Measurements from ENCODE around the gene ANXA9.

ANXA9 gene

DNA sequence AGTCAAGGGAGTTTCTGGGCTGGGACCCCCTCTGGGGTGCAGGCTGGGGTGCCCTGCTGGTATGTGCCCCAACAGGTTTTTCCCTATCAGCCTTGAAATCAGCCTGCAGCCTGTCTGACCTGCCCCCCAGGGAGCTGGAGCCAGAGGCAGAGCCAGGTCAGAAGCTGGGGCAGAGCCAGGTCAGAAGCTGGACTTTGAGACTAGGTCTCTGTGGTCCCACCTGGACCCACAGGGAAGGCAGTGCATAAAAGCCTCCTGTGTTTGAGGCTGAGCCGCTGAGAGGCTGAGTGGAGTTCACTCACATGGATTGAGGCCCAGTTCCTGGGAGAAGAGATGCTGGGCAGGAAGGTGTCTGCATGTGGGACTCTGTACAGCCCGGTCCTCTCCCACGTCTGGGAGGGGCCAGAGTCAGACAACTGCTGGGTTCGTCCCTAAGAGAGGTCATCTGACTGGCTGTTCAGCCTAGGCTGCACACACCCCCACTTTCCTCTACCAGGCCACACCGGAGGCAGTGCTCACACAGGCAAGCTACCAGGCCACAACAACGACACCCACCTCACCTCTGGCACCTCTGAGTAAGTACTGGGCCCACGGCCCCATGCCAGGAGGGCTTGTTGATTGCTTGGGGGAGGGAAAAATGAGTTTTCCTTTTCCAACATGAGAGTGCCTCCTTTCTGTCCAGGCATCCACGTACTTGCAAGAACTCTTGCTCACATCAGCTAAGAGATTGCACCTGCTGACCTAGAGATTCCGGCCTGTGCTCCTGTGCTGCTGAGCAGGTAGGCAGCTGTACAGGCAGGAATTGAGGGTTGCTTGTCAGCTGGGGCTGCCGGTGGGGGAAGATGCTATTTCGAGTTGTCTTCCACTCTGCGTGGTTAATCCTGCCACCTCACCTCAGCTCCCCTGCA lies at the start of gene ANXA9:
ANXA9 (plus strand) TSS at position 488 of the 908 bp plus-strand sequence. CDS start 814 bp downstream, outside the sequence.
- peak; percentile 67 for DNase-seq

GRCh38 chr1:150944856-150945255 lies 37.2 kb upstream of the ANXA9 start:
- DNase-seq: no peak

DNA sequence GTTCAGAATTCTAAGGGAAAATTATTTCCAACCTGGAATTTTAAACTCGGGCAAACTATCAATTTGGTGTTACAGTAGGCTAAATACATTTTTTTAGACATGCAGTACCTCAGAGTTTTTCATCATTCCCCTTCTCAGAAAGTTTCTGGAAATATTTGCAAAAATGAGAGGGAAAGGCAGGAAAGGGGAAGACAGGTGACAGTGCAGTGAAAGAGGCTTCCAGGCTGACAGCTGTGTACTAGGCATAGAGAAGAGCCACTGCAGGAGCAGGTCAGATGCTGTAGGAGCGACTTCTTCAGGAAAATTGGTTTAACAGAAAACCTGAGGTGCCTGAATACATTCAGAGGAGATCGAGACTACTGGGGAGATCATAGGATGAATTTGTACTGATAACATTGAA lies 27.4 kb upstream of the ANXA9 start:
- DNase-seq: no peak

DNA sequence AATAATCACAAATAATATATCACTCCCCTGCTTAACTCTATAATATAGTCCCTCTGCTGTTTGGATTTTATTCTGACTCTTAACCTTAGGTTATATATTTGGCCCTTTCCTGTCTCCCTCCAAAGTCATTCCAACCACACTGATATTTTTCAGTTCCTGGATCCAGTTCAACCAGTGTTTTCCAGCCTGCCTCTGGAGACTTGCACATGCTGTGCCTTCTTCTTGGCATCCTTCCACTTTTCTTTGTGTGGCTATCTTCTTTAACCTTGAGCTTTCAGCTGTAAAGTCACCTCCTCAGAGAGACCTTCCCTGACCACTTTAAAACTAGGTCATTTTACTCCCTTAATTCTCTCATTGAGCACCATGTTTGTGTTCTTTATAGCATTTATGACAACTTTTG lies 26.8 kb upstream of the ANXA9 start:
- peak; percentile 83 for DNase-seq

DNA sequence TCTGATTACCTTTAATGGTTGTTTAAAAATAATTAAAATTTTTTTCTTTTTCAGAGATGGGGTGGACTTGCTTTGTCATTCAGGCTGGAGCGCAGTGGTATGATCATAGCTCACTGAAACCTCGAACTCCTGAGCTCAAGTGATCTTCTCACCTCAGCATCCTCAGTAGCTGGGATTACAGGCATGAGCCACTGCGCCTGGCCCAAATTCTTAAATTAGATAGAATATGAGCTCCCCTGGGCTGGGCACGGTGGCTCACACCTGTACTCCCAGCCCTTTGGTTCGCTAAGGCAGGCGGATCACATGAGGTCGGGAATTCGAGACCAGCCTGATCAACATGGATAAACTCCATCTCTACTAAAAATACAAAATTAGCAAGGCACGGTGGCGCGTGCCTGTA lies 24.4 kb upstream of the ANXA9 start:
- DNase-seq: no peak

DNA sequence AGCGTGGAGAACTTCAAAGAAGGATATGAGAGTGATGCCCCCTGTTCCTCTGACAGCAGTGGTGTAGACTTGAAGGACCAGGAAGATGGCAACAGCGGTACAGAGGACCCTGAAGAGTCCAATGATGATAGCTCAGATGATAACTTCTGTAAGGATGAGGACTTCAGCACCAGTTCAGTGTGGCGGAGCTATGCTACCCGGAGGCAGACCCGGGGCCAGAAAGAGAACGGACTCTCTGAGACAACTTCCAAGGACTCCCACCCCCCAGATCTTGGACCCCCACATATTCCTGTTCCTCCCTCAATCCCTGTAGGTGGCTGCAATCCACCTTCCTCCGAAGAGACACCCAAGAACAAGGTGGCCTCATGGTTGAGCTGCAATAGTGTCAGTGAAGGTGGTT lies 21.4 kb upstream of the ANXA9 start:
- DNase-seq: no peak

DNA sequence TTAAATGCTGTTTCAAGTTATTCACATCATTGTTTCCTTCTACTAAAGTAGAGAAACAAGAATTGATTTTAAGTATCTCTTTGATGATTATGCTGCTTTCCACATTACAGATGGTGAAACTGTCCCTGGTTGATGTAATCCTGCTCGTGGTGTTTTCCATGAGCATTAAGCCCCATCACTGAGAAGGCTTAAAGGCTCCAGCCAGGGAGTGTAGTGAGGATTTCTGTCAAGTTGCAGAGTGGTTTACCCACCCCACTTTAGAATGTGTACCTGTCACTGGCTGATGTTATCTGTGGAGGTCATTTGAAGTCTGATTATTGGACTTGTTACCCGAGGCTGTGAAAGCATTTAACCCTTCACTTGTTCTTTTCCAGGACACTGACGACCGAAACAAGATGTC lies 20.3 kb upstream of the ANXA9 start:
- no peak for DNase-seq

GRCh38 chr1:150963321-150964163 lies 18.6 kb upstream of the ANXA9 start:
- DNase-seq: no peak

- no peak for DNase-seq
These were observed 18.0 kb upstream of the ANXA9 start for GRCh38 chr1:150964164-150964489.

- no peak for DNase-seq
These were observed 16.5 kb upstream of the ANXA9 start for GRCh38 chr1:150965605-150966004.

DNA sequence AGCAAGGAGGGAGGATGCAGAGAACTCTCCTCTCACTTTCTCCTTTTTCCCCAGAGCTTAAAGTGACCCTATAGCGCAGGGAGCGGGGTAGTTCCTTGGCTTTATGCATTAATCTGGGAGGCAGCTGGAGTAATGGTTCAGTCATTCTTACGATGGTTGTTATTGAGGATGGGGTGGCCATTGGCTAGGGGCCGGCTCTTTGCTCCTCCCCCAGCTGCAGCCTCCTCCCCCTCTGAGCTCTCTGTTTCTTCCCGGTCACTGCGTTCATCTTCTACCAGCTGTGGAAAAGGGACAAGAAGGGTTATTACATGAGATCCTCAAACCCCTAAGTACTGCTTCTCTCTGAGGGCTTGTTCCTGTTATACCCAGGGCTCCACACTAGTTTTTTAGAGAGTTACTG lies 16.1 kb upstream of the ANXA9 start:
- DNase-seq: no peak

- no peak for DNase-seq
These were observed 14.2 kb upstream of the ANXA9 start for GRCh38 chr1:150967936-150968335.

- no peak for DNase-seq
These were observed 13.6 kb upstream of the ANXA9 start for GRCh38 chr1:150968491-150968890.

DNA sequence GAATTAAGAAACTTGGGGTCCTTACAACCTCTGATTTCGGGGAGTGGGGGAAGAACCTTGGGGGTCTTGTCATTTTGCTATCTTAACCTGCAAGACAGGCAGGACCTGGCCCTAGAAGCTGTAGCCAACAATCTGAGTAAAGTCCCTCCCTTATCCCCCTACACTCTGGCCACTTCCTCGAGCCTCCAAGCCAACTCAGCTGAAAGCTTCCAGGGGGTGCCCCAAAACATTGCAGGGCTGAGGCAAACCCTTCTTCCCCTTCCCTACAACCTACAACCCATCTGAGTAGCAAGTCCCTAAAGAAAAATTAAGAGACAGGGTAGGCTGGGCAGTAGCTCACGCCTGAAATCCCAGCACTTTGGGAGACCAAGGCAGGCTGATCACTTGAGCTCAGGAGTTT lies 12.5 kb upstream of the ANXA9 start:
- DNase-seq: no peak

- no peak for DNase-seq
These were observed 11.1 kb upstream of the ANXA9 start for GRCh38 chr1:150970808-150971582.

- DNase-seq: peak; percentile 30
These were observed 10.3 kb upstream of the ANXA9 start for GRCh38 chr1:150971583-150972416.

- peak; percentile 18 for DNase-seq
These were observed 9.6 kb upstream of the ANXA9 start for GRCh38 chr1:150972417-150972940.

GRCh38 chr1:150973258-150973835 lies 8.7 kb upstream of the ANXA9 start:
- DNase-seq: no peak

DNA sequence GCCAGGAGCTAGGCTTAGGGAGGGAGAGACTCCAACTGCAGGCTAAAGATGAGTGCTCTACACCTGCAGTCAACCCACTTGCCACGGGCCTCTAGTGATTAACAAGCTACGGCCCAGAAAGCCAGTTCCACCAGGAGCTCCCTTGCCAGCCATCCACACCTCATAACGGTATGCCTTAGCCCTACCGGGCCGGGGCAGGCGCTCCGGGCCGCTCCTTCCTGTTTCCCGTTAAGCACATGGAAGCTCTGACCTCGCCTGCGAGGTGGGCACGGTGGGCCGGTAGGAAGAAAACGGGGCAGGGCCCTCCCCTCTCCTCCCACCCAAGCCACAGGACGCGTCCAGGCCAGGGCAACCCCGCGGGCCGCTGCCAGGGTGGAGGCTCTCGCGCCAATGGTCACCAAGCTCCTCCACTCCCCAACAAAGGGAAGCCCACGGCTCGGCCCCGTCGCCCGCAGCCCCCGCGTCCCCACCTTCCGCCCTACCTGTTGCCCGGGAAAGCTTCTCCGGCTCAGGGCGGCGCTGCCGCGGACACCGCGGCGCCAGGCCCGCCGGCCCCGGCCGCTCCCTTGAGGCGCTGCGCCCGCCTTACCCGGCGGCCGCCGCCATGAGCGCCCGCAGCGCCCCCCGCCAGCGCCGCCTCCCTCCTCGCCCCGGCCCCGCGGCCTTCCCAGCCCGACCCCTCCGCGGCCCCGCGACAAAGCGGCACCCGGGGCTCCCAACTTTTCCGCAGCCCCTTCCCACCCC lies 8.1 kb upstream of the ANXA9 start:
- peak; percentile 43 for DNase-seq

DNA sequence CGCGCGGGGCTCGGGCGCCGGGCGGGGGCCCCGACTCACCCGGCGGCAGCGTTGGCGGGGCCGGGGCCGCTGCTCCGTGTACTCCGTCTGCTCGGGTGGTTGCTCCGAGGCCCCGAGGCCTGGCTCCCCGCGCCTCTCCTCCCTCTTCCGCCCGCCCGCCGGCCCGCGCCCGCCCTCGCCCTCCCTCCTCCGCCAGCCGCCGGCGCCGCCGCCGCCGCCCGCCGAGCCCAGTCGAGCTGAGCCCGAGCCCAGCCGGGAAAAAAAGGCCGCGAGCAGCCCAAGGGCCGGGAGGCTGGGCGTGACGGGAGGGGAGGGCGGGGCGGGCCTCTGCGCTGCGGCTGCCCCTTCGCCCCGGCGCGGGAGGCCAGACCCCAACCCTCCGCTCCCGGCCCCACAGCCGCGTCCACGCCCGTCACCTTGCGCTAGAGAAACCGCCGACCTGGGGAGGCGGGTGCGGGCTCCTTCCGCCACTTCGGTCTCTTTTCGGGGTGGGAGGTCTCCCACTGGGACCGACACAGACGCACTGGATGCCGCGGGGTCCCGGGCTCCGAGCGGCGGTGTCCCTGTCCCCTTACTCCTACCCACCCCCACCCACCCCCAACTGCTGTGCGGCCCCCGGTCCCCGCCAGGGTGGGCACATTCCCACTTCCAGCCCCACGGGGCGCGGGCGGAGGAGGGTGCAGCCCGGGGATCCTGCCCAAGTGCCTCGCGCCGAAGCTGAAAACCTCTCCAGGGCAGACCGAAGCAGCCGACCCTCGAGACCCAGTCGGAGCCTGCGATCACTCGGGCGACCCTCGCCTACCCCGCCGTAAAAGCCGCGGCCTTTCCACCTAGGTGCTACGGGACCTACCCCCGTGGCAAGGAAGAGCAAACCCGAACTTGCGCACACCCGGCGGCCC lies 7.3 kb upstream of the ANXA9 start, which contains the start of gene CERS2:
CERS2 (minus strand) TSS at position 256 of the 899 bp plus-strand sequence. CDS start 5,745 bp downstream, outside the sequence.
- DNase-seq: peak; percentile 76
